B cell (primary cell): ENCODE measurements around the gene BEGAIN.

ENCODE experiments used
- EZH2 ChIP-seq: IDR thresholded peaks from 2 replicates; pipeline ENCODE4 v1.6.1; 2012; ENCODE audit warnings: borderline replicate concordance, low read depth, mild to moderate bottlenecking, moderate library complexity, low read length; ENCODE audit not compliant: insufficient read depth, poor library complexity, severe bottlenecking
- TF ChIP-seq, protein P1 (sequence below): fragments of 200-600 bp; IDR thresholded peaks from one replicate; pipeline ENCODE4 v1.8.0; 2022; ENCODE audit warnings: antibody characterized with exemption, mild to moderate bottlenecking

DNA sequence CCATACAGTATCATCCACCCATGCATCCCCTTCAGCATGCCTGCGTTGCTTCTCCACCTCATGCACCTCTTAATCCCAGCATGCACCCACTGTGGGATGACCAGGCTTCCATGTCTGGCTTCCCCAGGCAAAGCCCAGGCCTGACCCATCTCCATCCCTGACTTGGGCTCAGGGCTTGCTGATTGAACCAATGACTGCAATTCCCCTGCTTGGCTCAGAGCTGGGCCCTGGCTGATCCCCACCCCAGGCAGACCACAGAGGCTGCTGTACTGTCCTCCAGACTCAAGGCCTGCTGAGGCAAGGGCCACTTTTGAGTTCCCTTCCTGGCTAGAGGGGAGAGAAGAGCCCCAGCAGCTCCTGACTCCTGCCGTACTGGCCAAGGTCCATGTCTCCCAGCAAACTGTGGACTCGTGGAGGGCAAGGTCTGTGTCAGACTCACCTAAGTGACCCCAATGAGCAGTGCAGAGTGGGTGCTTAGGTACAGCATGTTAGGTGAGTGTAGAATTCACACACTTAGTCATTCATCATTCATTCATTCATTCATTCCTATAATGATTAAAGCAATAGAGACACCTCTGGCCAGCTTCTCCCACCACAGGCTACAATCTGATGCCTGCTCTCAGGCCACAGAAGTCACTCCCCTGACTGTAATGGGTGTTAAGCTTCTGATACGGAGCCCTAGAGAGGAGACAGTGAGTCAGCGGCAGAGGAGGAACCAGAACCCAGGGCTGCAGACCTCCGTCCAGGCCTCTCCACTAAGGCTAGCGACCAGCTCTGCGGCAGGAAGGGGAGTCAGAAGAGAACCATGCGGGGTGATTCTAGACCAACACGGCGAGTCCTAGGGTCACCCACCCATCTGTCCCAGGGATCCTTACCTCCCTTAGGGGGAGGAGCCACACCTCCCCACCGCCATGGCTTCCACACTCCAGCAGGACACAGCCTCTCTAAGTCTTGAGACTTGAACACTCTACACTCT, 2.9 kb downstream of the BEGAIN start:
- TF ChIP-seq EZH2: no peak
- TF ChIP-seq, protein P1, sequence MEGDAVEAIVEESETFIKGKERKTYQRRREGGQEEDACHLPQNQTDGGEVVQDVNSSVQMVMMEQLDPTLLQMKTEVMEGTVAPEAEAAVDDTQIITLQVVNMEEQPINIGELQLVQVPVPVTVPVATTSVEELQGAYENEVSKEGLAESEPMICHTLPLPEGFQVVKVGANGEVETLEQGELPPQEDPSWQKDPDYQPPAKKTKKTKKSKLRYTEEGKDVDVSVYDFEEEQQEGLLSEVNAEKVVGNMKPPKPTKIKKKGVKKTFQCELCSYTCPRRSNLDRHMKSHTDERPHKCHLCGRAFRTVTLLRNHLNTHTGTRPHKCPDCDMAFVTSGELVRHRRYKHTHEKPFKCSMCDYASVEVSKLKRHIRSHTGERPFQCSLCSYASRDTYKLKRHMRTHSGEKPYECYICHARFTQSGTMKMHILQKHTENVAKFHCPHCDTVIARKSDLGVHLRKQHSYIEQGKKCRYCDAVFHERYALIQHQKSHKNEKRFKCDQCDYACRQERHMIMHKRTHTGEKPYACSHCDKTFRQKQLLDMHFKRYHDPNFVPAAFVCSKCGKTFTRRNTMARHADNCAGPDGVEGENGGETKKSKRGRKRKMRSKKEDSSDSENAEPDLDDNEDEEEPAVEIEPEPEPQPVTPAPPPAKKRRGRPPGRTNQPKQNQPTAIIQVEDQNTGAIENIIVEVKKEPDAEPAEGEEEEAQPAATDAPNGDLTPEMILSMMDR: no peak
